GM12878 (cell line): ENCODE results near the gene PI16. TPM values are rescaled to one million over a fixed set of nuclear protein-coding genes. Genes with fewer than 3 reads are reported as not detected.
A peak's percentile ranks its signal among the peaks of the same experiment; 100 is the strongest.

Experiments used
- ATAC-seq: fragments of 200-7000 bp; cut with Tn5 transposase; 3 replicates; pipeline ENCODE4 v1.9.1; 2020; ENCODE audit warnings: mild to moderate bottlenecking, moderate library complexity
- BruUV-seq: library from RNA; stranded (reverse); fragments of 400-500 nt; replicated peaks from 2 replicates; lab custom pipeline; 2021; lab: Mats Ljungman, UMichigan
- CTCF ChIA-PET: fragments of 300-600 bp; sonication (Branson Sonifier 250); formaldehyde crosslinking; extraction: SDS; loops from one replicate; lab custom pipeline; 2021; ENCODE audit warnings: inconsistent platforms; lab: Yijun Ruan, JAX
- POLR2A ChIA-PET: fragments of 350-600 bp; formaldehyde crosslinking; extraction: SDS; loops from one replicate; lab custom pipeline; 2021; ENCODE audit warnings: inconsistent platforms; lab: Charles Lee
- RAD21 ChIA-PET: fragments of 300-600 bp; sonication (Branson Sonifier 250); formaldehyde crosslinking; loops from one replicate; lab custom pipeline; 2023; ENCODE audit warnings: antibody characterized with exemption; ENCODE audit not compliant: unreplicated experiment; lab: Charles Lee
- SMC1A ChIA-PET: fragments of 300-600 bp; sonication (Branson Sonifier 250); formaldehyde crosslinking; loops from one replicate; lab custom pipeline; 2023; ENCODE audit not compliant: unreplicated experiment, uncharacterized antibody; lab: Charles Lee
- DNase-seq: peaks from one replicate; pipeline ENCODE4 v3.0.0-alpha.2; 2011; ENCODE audit warnings: low read depth, low spot score
- FAIRE-seq: peaks from 3 replicates; lab custom pipeline; 2011; peaks lifted over from hg19 to GRCh38; lab: Jason Lieb, UNC
- H2AFZ ChIP-seq: 2 replicates; pipeline ENCODE4 v1.6.0; 2011; ENCODE audit warnings: low read depth, low read length, control low read depth; ENCODE audit not compliant: control insufficient read depth
- H3K27ac ChIP-seq: 2 replicates; pipeline ENCODE4 v1.5.1; 2011; ENCODE audit warnings: control low read depth; ENCODE audit not compliant: control insufficient read depth, insufficient read depth
- H3K27me3 ChIP-seq, 2 experiments: replicated peaks in 1 of 2; 2 replicates each; pipeline versions ENCODE4 v1.6.0 to v1.6.1; 2011; ENCODE audit warnings: low read length in 1 of 2; ENCODE audit not compliant: control insufficient read depth in 2 of 2, insufficient read depth in 2 of 2
- H3K36me3 ChIP-seq, 2 experiments: 2 replicates each; pipeline ENCODE4 v1.5.1; 2011; ENCODE audit warnings: low read length in 1 of 2; ENCODE audit not compliant: control insufficient read depth in 2 of 2, insufficient read depth in 2 of 2
- H3K4me1 ChIP-seq: 2 replicates; pipeline ENCODE4 v1.6.1; 2011; ENCODE audit warnings: mild to moderate bottlenecking, low read length, moderate library complexity, mixed read lengths; ENCODE audit not compliant: control insufficient read depth, insufficient read depth
- H3K4me2 ChIP-seq: 2 replicates; pipeline ENCODE4 v1.6.0; 2011; ENCODE audit warnings: control low read depth; ENCODE audit not compliant: control insufficient read depth, insufficient read depth
- H3K4me3 ChIP-seq: fragments of 200-600 bp; sonication (generic); 2 replicates; pipeline ENCODE4 v1.5.1; 2016
- H3K79me2 ChIP-seq: 2 replicates; pipeline ENCODE4 v1.6.0; 2011; ENCODE audit warnings: low read length; ENCODE audit not compliant: control insufficient read depth, insufficient read depth
- H3K9ac ChIP-seq: 2 replicates; pipeline ENCODE4 v1.8.0; 2011; ENCODE audit warnings: low read length, control low read depth, mixed read lengths; ENCODE audit not compliant: control insufficient read depth, insufficient read depth
- H3K9me3 ChIP-seq: replicated peaks from 3 replicates; pipeline ENCODE4 v1.5.1; 2011; ENCODE audit warnings: mild to moderate bottlenecking, low read length; ENCODE audit not compliant: control insufficient read depth, insufficient read depth
- H4K20me1 ChIP-seq: 2 replicates; pipeline ENCODE4 v1.6.0; 2011; ENCODE audit not compliant: control insufficient read depth, insufficient read depth
- ATF3 ChIP-seq: IDR thresholded peaks from 2 replicates; pipeline ENCODE4 v1.6.1; 2011; ENCODE audit warnings: low read depth, mild to moderate bottlenecking, low read length, moderate library complexity, borderline replicate concordance; ENCODE audit errors: extremely low read depth
- CBX5 ChIP-seq: sonication (generic); IDR thresholded peaks from 2 replicates; pipeline ENCODE4 v1.6.1; 2016; ENCODE audit warnings: low read depth, moderate library complexity, mild to moderate bottlenecking, inconsistent platforms
- CEBPB ChIP-seq, 2 experiments: fragments of 150-350 bp in 1 of 2; IDR thresholded peaks; 2 replicates each; pipeline ENCODE4 v1.6.1; 2012 to 2014; ENCODE audit warnings: low read depth in 2 of 2, low read length in 2 of 2, borderline replicate concordance in 1 of 2, inconsistent platforms in 1 of 2
- CTCF ChIP-seq, 3 experiments: IDR thresholded peaks in 2 of 3; conservative IDR thresholded peaks in 1 of 3; 2 replicates each; pipeline ENCODE4 v1.5.1; 2011; ENCODE audit warnings: low read depth in 3 of 3, low read length in 3 of 3, mild to moderate bottlenecking in 3 of 3, control low read depth in 2 of 3, moderate library complexity in 2 of 3, inconsistent platforms in 1 of 3, mixed read lengths in 1 of 3; ENCODE audit not compliant: control insufficient read depth in 2 of 3, insufficient read depth in 1 of 3; ENCODE audit errors: extremely low read depth in 1 of 3
- DPF2 ChIP-seq: fragments of 450-650 bp; IDR thresholded peaks from 2 replicates; pipeline ENCODE4 v1.6.1; 2017; ENCODE audit warnings: mild to moderate bottlenecking
- E4F1 ChIP-seq: fragments of 450-650 bp; IDR thresholded peaks from 2 replicates; pipeline ENCODE4 v1.6.1; 2018; ENCODE audit warnings: borderline replicate concordance, mild to moderate bottlenecking; ENCODE audit not compliant: partially characterized antibody
- HCFC1 ChIP-seq: fragments of 150-350 bp; IDR thresholded peaks from 2 replicates; pipeline ENCODE4 v1.6.1; 2014; ENCODE audit warnings: low read length
- MXI1 ChIP-seq: fragments of 150-350 bp; IDR thresholded peaks from 2 replicates; pipeline ENCODE4 v1.6.1; 2011; ENCODE audit warnings: low read depth, mild to moderate bottlenecking, inconsistent platforms, low read length, improper control_type of control experiment
- MYC ChIP-seq: IDR thresholded peaks from 2 replicates; pipeline ENCODE4 v1.6.1; 2011; ENCODE audit warnings: mild to moderate bottlenecking, low read length, moderate library complexity, inconsistent platforms; ENCODE audit not compliant: insufficient read depth, insufficient replicate concordance, insufficient read length, severe bottlenecking
- NFIC ChIP-seq: IDR thresholded peaks from 2 replicates; pipeline ENCODE4 v1.6.1; 2012; ENCODE audit warnings: low read depth, mild to moderate bottlenecking, inconsistent platforms, low read length, moderate library complexity
- POLR2AphosphoS5 ChIP-seq: IDR thresholded peaks from 2 replicates; pipeline ENCODE4 v1.6.1; 2011; ENCODE audit warnings: mild to moderate bottlenecking, low read length, inconsistent platforms
- RUNX3 ChIP-seq: IDR thresholded peaks from 2 replicates; pipeline ENCODE4 v1.6.1; 2012; ENCODE audit warnings: low read length, inconsistent platforms
- SIN3A ChIP-seq: IDR thresholded peaks from 2 replicates; pipeline ENCODE4 v1.6.1; 2012; ENCODE audit warnings: low read depth, low read length, improper control_type of control experiment
- SPI1 ChIP-seq: IDR thresholded peaks from 2 replicates; pipeline ENCODE4 v1.6.1; 2011; ENCODE audit warnings: low read depth, mild to moderate bottlenecking, low read length, moderate library complexity, borderline replicate concordance; ENCODE audit not compliant: insufficient read depth
- SRF ChIP-seq, 2 experiments: IDR thresholded peaks; 2 replicates each; pipeline ENCODE4 v1.6.1; 2011; ENCODE audit warnings: low read depth in 2 of 2, low read length in 2 of 2, mild to moderate bottlenecking in 1 of 2, moderate library complexity in 1 of 2
- TARDBP ChIP-seq: IDR thresholded peaks from 2 replicates; pipeline ENCODE4 v1.6.1; 2016; ENCODE audit warnings: borderline replicate concordance
- WRNIP1 ChIP-seq: IDR thresholded peaks from 2 replicates; pipeline ENCODE4 v1.6.1; 2011; ENCODE audit warnings: low read depth, low read length, improper control_type of control experiment, borderline replicate concordance
- ZNF217 ChIP-seq: fragments of 450-650 bp; IDR thresholded peaks from 2 replicates; pipeline ENCODE4 v1.6.1; 2017; ENCODE audit warnings: antibody characterized with exemption, mild to moderate bottlenecking
- WGBS: methylation state at CpG from one replicate; pipeline ENCODE4 v1.1.6; 2016; ENCODE audit warnings: low lambda C conversion rate; ENCODE audit not compliant: insufficient replicate concordance, insufficient coverage; ENCODE audit errors: missing lambda C conversion rate; 5-methylcytosine and 5-hydroxymethylcytosine counted together
- in situ Hi-C: fragments of 300-500 bp; cut with MboI; formaldehyde crosslinking; loops from 9 replicates; pipeline ENCODE4 v1.14.3; 2018; ENCODE audit warnings: mixed read lengths
- intact Hi-C: fragments of 100-400 bp; cut with micrococcal nuclease; formaldehyde crosslinking; loops from one replicate; pipeline ENCODE4 v1.14.2; 2022; ENCODE audit not compliant: unreplicated experiment
- polyA plus RNA-seq, 11 experiments: library from polyadenylated mRNA; depleted of rRNA in 4 of 11; unstranded in 6 of 11; stranded (reverse) in 5 of 11; fragments of >200 nt; fragmentation: Nextera tagmentation in 4 of 11; fragmentation: Illumina TruSeq in 1 of 11; extraction: Ambion mirVana in 4 of 11; extraction: Trizol in 1 of 11; gene quantifications; 1 replicate in 1 of 11; 2 replicates in 10 of 11; pipeline versions ENCODE4 v1.2.1 to v1.2.3, GENCODE V29; 2011 to 2016; ENCODE audit warnings: inconsistent platforms in 2 of 11, missing spikeins in 2 of 11, low read depth in 1 of 11
- total RNA-seq, 4 experiments: library from RNA; depleted of rRNA in 3 of 4; stranded (reverse); fragments of >200 nt in 3 of 4; fragmentation: Illumina TruSeq in 1 of 4; extraction: Trizol in 1 of 4; gene quantifications; 2 replicates each; pipeline versions ENCODE4 v1.2.1 to v1.2.3, GENCODE V29; 2013 to 2021

Gene PI16
- total and polyA plus RNA-seq, 10 of the 15 experiments (the other 5 are each of a cell fraction or from before 2014, with no cell fraction given): 0.08 to 0.12 TPM; not detected in 8

GRCh38 chr6:37005827-37006567 lies 51.5 kb downstream of the PI16 start:
- BruUV-seq: TSS peak; percentile 64
- DNase-seq: no peak
- peak overlapping the region; percentile 88 for H3K27ac ChIP-seq
- in situ Hi-C loops: no loop called here
- ChIA-PET POLR2A (interaction anchor here (0.6 to 6.0 kb wide), 10 partner anchors 11 to 701 kb away, joined by 3 to 74 read pairs (median 6); partner anchors contain the start of gene MTCH1), CTCF (interaction anchor here (0.6 to 7.6 kb wide), 20 partner anchors 13 to 252 kb away, joined by 3 to 109 read pairs (median 6); partner anchors contain the start of genes C6orf89 and MTCH1), RAD21 (interaction anchor here (0.7 to 5.1 kb wide), 17 partner anchors 10 to 606 kb away, joined by 3 to 78 read pairs (median 6); partner anchors contain the start of genes C6orf89, MTCH1, PIM1 and PPIL1), SMC1A (interaction anchor here (0.6 to 4.8 kb wide), 16 partner anchors 11 to 390 kb away, joined by 3 to 58 read pairs (median 5); partner anchors contain the start of genes C6orf89, MTCH1 and PPIL1)
- no peaks in the 10 kb centered on the region for H4K20me1 ChIP-seq
- peak overlapping the region; percentile 81 for H3K4me3 ChIP-seq
- H3K36me3 ChIP-seq: peaks cover 4 to 12% of the 10 kb centered on the region in 2 experiments; a peak in 2 of 4 replicates
- peak overlapping the region; percentile 64 for H2AFZ ChIP-seq
- intact Hi-C loops: loop anchor here (2.0 kb wide), 1 partner anchor 19 kb away; the partner anchor contains the start of gene MTCH1
- no peak for FAIRE-seq
- WGBS: under 1% methylated on average over 13 of the region's 13 CpGs
- H3K9ac ChIP-seq: peak overlapping the region; percentile 91
- peaks cover 38% of the 10 kb centered on the region for H3K4me1 ChIP-seq
- no peaks in the 10 kb centered on the region for H3K27me3 ChIP-seq
- peaks cover 40% of the 10 kb centered on the region for H3K79me2 ChIP-seq
- ATAC-seq: peak; percentile 7
- H3K4me2 ChIP-seq: peak overlapping the region; percentile 95
- H3K9me3 ChIP-seq: no peaks in the 10 kb centered on the region
- TF ChIP-seq SRF (IDR thresholded peaks at IDR 0.05; ENCODE audit: low read depth in 2 of 2, low read length in 2 of 2): no peak
- no peak for TF ChIP-seq SIN3A
- 0 out of 2 replicates have a peak, but pooled peaks have one; percentile 0 for TF ChIP-seq POLR2AphosphoS5
- peak; percentile 23; the same call in 1 of the 2 replicates for TF ChIP-seq RUNX3
- TF ChIP-seq WRNIP1: peak; percentile 62; the same call in 1 of the 2 replicates
- TF ChIP-seq DPF2: no peak
- TF ChIP-seq HCFC1: no peak
- no peak for TF ChIP-seq TARDBP
- TF ChIP-seq MYC: no peak
- TF ChIP-seq CEBPB (IDR thresholded peaks at IDR 0.05; ENCODE audit: borderline replicate concordance in 1 of 2, low read depth in 2 of 2, low read length in 2 of 2): no peak
- no peak for TF ChIP-seq ATF3
- TF ChIP-seq CBX5: no peak
- no peak; the same call in 1 of the 2 replicates for TF ChIP-seq MXI1
- no peak for TF ChIP-seq E4F1
- no peak for TF ChIP-seq SPI1
- TF ChIP-seq ZNF217: no peak
- no peak for TF ChIP-seq CTCF (IDR thresholded peaks at IDR 0.05 in 2 of 3, conservative IDR thresholded peaks at IDR 0.05 in 1 of 3; ENCODE audit: control insufficient read depth in 2 of 3, extremely low read depth in 1 of 3, insufficient read depth in 1 of 3, low read depth in 3 of 3, low read length in 3 of 3)
- TF ChIP-seq NFIC: no peak
